ENCODE measurements around the gene PCDHGC4.

Gene PCDHGC4

DNA sequence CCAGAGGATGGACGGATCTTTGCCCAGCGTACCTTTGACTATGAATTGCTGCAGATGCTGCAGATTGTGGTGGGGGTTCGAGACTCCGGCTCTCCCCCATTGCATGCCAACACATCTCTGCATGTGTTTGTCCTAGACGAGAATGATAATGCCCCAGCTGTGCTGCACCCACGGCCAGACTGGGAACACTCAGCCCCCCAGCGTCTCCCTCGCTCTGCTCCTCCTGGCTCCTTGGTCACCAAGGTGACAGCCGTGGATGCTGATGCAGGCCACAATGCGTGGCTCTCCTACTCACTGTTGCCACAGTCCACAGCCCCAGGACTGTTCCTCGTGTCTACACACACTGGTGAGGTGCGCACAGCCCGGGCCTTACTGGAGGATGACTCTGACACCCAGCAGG, 5.9 kb downstream of the PCDHGC4 start:
- DNase-seq: no peak

DNA sequence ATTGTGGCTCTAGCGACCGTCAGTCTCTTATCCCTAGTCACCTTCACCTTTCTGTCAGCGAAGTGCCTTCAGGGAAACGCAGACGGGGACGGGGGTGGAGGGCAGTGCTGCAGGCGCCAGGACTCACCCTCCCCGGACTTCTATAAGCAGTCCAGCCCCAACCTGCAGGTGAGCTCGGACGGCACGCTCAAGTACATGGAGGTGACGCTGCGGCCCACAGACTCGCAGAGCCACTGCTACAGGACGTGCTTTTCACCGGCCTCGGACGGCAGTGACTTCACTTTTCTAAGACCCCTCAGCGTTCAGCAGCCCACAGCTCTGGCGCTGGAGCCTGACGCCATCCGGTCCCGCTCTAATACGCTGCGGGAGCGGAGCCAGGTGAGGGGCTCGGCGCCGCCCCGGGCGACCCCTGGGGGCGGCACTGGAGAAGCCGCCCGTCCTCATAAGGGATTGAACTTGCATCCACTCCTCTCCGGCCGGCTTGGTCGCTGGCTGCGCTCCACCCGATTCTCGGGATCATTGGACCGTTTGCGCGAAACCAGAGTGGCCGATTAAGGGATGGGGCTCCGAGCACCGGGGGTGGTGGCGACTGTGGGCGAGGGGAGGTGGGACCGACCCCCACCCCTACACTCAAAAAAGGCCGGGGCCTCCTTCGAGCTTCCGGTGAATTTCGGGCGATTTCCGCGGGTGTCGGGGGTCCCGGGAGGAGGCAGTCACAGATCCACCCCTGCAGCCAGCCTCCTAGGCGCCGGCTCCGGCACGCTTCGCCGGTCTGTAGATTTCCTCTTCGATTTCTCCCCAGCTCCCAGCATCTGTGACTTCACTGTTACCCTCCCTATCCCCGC, 6.7 kb downstream of the PCDHGC4 start:
- no peak for DNase-seq

DNA sequence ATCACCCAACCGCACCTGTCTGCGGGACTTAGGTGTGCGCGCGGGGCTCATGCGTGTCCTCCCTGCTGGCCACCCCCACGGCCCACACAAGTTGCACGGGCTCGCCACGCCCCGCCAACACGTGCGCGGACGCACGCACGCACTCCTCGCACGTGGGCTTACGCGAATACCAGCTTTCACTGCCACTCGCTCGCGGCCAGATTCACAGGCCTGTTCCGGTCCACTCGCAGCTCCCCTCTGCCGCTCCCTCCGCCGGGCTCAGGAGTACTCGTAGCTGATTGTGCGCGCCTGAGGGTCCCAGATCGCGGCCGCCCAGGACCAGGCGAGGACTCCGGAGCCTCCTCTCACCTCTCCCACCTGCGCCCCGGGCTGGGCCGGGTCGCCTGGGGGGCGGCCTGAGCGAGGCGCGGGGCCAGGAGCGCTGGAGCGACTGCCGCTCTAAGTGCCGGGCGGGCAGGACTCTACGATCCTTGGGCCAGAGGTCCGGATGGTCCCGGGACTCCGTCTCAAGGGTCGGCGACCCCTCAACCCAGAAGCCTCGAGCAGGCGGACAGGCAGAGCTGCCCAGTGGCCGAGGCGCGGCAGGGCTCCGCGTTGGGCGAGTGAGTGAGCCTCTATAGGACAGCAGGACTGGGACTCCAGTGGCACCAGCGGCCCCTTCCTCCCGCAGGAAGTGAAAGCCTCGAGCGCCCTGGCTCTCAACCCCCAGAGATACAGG, 7.5 kb downstream of the PCDHGC4 start:
- DNase-seq: no peak

- DNase-seq: no peak
Measured at GRCh38 chr5:141493500-141494422, 8.9 kb downstream of the PCDHGC4 start.

GRCh38 chr5:141494761-141495452, 10.1 kb downstream of the PCDHGC4 start:
- no peak for DNase-seq

DNA sequence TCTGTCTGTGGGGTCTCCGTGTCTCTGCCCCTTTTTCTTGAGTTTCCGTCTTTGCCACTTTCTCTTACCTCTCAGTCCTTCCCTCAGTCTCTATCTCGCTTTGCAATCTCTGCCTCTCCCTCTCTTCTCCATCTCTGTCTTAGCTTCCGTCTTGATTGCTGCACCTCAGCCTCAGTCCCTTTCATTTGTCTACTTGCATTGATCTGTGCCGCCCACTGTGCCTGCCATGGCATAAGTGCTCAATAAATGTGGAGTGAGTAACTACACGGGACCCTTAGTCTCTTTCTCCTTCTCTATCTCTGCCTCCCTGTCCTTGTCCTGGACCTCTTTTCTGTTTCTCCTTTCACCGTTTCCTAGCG, 10.6 kb downstream of the PCDHGC4 start:
- no peak for DNase-seq

DNA sequence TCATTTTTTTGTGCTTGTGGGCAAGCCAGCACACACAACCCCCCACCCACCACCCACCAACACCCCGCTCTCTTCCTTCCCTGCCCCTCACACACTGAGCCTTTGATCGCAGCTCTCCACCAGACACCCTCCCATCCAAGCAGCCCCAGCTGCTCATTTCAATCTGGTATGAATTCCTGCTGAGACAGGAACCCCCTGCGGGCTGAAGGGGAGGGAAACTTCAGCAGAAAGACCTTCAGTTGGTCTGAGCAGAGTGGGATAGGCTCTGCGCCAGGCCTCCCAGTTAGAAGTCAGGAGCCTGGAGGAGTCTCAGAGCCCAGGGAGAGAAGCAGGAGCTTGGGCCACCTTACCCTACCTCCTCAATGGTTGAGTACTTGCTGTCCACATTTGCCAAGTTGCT, 11.2 kb downstream of the PCDHGC4 start:
- no peak for DNase-seq

DNA sequence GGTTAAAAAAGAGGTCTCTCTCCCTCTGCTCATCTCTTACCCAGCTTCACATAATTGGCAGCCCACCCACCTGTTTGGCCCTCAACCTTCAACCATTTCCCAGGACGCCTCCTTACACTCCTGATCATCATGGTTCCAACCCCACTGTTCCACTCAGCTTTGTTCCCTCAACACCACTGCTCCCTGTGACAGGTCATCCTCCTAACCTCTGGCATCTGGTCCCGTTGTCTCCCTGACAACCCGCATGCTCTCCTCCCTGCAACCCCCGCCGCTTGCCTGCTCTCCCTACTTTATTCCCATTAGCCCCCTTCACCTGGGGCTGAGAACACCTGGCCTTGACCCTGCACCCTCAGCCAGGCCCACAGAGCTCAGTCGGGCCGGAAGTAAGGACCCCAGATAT, 16.9 kb downstream of the PCDHGC4 start:
- DNase-seq: no peak

DNA sequence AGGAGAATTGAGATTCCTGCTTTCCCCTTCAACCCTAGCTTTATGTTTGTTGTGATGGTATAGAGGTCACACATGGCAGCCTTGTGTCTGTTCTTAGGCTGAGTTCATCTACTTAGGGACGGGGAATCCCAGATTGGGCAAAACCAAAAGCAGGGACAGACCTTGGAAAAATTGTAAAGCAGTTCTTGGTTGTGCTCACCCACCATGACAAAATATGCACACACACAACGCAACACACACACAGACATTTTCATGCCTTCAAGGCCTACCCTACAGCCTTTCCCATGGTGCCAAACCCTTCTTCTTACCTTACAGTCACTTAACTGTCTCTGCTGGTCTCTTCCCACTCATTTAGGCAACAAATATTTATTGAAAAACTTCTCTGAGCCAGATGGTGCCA, 18.9 kb downstream of the PCDHGC4 start:
- no peak for DNase-seq

DNA sequence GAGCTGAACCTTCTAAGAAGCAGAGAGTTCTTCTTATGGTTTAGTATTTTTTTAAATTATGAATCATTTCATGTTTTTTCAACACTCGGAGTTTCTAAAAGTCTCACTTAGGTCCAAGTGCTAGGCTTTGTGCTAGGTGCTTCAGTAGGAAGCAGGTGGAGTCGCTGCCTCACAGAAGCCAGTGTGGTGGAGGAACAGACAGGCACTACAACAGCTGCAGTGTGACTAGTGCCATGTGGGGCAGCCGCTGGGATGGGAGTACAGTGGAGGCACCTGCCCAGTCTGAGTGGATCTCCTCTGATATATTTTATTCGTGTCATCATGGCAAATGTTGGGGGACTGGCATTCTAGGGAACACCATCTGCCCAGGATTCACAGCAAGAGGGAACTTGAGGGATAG, 19.4 kb downstream of the PCDHGC4 start:
- DNase-seq: no peak

DNA sequence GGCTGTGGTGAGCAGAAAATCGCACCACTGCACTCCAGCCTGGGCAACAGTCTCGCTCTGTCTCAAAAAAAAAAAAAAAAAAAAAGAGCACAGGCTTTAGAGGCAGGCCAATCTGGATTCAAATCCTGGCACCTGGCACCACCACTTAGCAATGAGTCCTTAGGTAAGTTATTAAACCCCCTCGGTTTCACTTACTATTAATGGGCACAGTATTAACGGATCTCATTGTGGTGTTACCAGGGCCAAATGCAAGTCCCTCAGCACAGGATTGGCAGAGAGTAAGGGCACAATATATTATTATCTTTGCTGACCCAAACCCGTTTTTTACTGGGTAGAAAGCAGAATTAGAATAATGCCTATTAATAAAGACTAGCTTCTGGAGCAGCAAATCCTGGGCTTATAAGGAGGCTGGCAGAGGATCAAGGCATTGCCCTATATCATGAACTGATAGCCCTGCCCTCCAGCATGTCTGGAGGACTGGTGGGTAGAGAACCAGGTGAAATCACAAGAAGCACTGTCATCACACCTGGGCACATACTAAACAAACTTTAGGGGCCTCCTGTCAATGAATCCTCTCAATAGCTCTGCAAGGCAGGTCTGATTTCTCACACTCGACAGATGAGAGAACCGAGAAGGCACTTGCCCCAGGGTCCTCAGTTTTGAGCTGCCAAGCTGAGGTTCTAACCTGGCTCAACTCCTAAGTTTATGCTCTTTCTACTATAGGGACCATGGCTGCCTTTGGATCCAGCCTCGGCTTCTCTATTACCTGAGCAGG, 21.7 kb downstream of the PCDHGC4 start:
- DNase-seq: no peak

DNA sequence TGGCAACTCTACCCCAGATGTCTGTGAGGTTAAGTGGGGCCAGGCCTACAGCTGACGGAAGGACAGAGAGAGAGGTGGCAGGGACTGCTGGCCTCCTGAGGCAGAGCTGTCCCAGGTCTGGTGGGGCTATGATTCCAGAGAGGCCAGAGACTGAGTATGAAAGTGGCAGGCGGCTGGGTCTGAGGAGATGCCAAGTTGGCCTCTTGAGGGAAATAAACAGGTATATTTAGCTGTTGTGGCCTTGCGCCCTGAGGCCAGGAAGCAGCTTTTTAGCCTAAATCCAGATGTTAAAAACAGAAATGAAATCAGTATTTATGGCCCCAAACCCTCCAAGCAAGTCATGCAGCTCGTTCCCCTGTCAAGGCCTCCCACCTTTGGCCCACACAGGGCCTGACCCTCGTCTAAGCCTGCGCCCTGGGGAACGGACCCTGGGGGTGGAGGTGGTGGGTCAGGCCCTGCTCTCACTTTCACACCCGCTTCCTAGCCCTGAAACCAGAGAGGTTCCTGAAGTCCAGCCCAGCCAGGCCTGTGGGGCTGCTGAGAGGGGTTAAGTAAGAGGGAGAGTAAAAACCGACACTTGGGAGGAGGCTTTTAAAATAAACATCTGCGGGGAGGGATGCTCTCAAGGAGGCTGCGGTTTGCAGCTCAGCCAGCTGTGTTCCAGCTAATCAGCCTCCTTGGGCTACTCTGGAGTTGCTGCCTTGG, 22.7 kb downstream of the PCDHGC4 start:
- DNase-seq: no peak

GRCh38 chr5:141508440-141508797, 23.6 kb downstream of the PCDHGC4 start:
- DNase-seq: no peak

DNA sequence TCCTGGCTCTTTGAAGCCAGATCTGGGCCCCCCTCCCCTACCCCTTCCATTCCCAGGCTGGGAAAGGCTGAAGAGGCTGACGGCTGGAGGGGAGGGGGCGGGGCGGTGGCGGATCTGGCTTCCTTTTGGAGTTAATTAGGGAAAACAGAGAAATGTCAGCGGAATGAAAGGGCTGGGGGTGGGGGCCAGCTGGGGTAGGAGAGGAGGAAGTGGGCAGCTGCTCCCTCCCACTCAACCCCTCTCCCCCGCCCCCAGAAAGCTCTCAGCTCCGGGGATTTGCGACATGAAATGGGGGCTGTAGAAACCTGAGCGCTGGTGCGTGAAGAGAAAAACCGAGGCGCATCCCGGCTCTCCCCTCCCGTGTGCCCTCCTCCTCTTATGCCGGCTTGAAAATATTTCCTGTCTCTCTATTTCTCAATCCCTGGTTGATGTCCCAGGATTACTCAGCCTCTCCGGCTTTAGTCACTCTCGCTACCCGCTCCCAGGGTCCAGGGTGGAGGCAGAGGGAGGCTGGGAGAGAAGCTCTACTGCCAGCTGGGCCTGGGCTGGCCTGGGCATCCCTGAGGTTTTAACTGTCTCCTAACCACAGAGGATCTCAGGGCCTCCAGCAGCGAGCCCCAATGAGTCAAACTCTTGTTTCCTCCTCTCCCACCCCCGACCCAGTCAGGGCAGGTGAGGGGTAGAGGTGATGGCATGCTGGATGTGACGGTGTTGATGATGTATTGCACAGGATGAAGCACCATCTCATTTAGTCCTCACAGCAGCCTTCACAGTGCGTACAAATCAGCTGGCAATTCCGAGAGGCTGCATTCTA, 24.2 kb downstream of the PCDHGC4 start:
- DNase-seq: peak; percentile 31

DNA sequence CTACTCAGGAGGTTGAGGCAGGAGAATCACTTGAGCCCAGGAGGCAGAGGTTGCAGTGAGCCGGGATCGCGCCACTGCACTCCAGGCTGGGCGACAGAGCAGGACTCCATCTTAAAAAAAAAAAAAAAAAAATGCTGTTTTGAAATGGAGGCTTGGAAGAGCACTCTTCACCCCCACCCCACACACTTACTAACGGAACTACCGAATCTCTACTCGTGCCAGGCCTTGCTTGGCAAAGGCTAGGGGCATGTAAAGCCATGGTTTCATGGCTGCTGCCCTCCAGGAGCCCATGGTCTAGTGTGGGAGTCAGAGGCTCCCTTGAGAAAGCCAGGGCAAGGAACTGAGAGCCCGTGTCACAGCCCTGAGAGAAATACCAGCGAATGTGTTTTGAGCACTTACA, 25.3 kb downstream of the PCDHGC4 start:
- no peak for DNase-seq

DNA sequence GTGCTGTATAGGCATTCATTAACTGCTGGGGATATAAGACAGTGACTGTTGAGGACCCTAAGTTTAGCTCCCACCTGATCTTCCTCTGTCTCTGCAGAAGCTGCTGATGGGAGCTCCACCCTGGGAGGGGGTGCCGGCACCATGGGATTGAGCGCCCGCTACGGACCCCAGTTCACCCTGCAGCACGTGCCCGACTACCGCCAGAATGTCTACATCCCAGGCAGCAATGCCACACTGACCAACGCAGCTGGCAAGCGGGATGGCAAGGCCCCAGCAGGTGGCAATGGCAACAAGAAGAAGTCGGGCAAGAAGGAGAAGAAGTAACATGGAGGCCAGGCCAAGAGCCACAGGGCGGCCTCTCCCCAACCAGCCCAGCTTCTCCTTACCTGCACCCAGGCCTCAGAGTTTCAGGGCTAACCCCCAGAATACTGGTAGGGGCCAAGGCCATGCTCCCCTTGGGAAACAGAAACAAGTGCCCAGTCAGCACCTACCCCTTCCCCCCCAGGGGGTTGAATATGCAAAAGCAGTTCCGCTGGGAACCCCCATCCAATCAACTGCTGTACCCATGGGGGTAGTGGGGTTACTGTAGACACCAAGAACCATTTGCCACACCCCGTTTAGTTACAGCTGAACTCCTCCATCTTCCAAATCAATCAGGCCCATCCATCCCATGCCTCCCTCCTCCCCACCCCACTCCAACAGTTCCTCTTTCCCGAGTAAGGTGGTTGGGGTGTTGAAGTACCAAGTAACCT, 26.2 kb downstream of the PCDHGC4 start:
- no peak for DNase-seq

DNA sequence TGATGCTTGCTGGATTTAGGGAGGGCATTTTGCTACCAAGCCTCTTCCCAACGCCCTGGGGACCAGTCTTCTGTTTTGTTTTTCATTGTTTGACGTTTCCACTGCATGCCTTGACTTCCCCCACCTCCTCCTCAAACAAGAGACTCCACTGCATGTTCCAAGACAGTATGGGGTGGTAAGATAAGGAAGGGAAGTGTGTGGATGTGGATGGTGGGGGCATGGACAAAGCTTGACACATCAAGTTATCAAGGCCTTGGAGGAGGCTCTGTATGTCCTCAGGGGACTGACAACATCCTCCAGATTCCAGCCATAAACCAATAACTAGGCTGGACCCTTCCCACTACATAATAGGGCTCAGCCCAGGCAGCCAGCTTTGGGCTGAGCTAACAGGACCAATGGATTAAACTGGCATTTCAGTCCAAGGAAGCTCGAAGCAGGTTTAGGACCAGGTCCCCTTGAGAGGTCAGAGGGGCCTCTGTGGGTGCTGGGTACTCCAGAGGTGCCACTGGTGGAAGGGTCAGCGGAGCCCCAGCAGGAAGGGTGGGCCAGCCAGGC, 27.0 kb downstream of the PCDHGC4 start:
- no peak for DNase-seq

- DNase-seq: peak; percentile 52
Measured at GRCh38 chr5:141512390-141512910, 27.6 kb downstream of the PCDHGC4 start.
